H1 (cell line): ENCODE data around the gene TAP2. TPM values are rescaled to one million over a fixed set of nuclear protein-coding genes. Genes with fewer than 3 reads are reported as not detected.

Experiments used
- CTCF ChIA-PET: fragments of 300-600 bp; sonication (Branson Sonifier 250); formaldehyde crosslinking; loops from one replicate; lab custom pipeline; 2021; ENCODE audit not compliant: partially characterized antibody; lab: Charles Lee
- POLR2A ChIA-PET: fragments of 300-600 bp; sonication (Branson Sonifier 250); formaldehyde crosslinking; loops from one replicate; lab custom pipeline; 2021; ENCODE audit warnings: inconsistent platforms; ENCODE audit not compliant: partially characterized antibody; lab: Charles Lee
- DNase-seq, 2 experiments: peaks; one replicate each; pipeline versions ENCODE4 v3.0.0 to v3.0.0-alpha.2; 2010 to 2022; ENCODE audit warnings: low spot score in 2 of 2, low read depth in 1 of 2, mixed read lengths in 1 of 2
- FAIRE-seq: peaks from 2 replicates; lab custom pipeline; 2011; peaks lifted over from hg19 to GRCh38; lab: Jason Lieb, UNC
- H2AFZ ChIP-seq: 2 replicates; pipeline ENCODE4 v1.8.1; 2012; ENCODE audit warnings: low read length, inconsistent platforms
- H2AK5ac ChIP-seq: 2 replicates; pipeline ENCODE4 v1.6.1; 2013; ENCODE audit warnings: low read depth, low read length
- H2BK120ac ChIP-seq: replicated peaks from 2 replicates; pipeline ENCODE3; 2013; ENCODE audit warnings: low read depth, low read length, inconsistent platforms
- H2BK12ac ChIP-seq: 2 replicates; pipeline ENCODE4 v1.6.1; 2013; ENCODE audit warnings: low read depth, low read length
- H2BK15ac ChIP-seq: 2 replicates; pipeline ENCODE4 v1.6.1; 2013; ENCODE audit warnings: low read length
- H2BK20ac ChIP-seq: 2 replicates; pipeline ENCODE4 v1.6.1; 2013; ENCODE audit warnings: low read length
- H2BK5ac ChIP-seq: 2 replicates; pipeline ENCODE4 v1.6.1; 2013; ENCODE audit warnings: low read depth, low read length
- H3K14ac ChIP-seq: 2 replicates; pipeline ENCODE4 v1.6.1; 2013; ENCODE audit warnings: inconsistent platforms; ENCODE audit not compliant: insufficient read length
- H3K18ac ChIP-seq: 2 replicates; pipeline ENCODE4 v1.6.1; 2013; ENCODE audit warnings: low read length; ENCODE audit errors: extremely low read depth
- H3K23ac ChIP-seq: 2 replicates; pipeline ENCODE4 v1.6.1; 2013; ENCODE audit warnings: inconsistent platforms; ENCODE audit not compliant: insufficient read length
- H3K23me2 ChIP-seq: 2 replicates; pipeline ENCODE4 v1.6.1; 2013; ENCODE audit warnings: low read depth, low read length
- H3K27ac ChIP-seq: 2 replicates; pipeline ENCODE4 v1.6.1; 2011; ENCODE audit warnings: low read depth, low read length, inconsistent platforms
- H3K27me3 ChIP-seq, 4 experiments: replicated peaks in 1 of 4; 1 replicate in 1 of 4; 2 replicates in 3 of 4; pipeline versions ENCODE4 v1.6.1 to v1.8.1; 2011 to 2013; ENCODE audit warnings: low read length in 3 of 4, mild to moderate bottlenecking in 3 of 4, inconsistent platforms in 2 of 4, mixed read lengths in 2 of 4, moderate library complexity in 1 of 4; ENCODE audit not compliant: control insufficient read depth in 3 of 4, insufficient read depth in 3 of 4; ENCODE audit errors: extremely low read depth in 1 of 4
- H3K36me3 ChIP-seq, 4 experiments: 2 replicates each; pipeline versions ENCODE4 v1.6.1 to v1.8.1; 2011 to 2013; ENCODE audit warnings: mild to moderate bottlenecking in 4 of 4, low read length in 3 of 4, moderate library complexity in 2 of 4, control low read depth in 1 of 4, inconsistent platforms in 1 of 4; ENCODE audit not compliant: insufficient read depth in 4 of 4, control insufficient read depth in 2 of 4
- H3K4ac ChIP-seq: replicated peaks from 2 replicates; pipeline ENCODE3; 2013; ENCODE audit warnings: low read length, low read depth, mixed read lengths, inconsistent platforms; ENCODE audit not compliant: insufficient read length
- H3K4me1 ChIP-seq, 4 experiments: replicated peaks in 1 of 4; 1 replicate in 1 of 4; 2 replicates in 3 of 4; pipeline versions ENCODE4 v1.6.1 to v1.8.1; 2011 to 2013; ENCODE audit warnings: low read length in 3 of 4, inconsistent platforms in 2 of 4, mixed read lengths in 1 of 4; ENCODE audit not compliant: insufficient read depth in 4 of 4, control insufficient read depth in 3 of 4
- H3K4me2 ChIP-seq, 2 experiments: 2 replicates each; pipeline versions ENCODE4 v1.6.1 to v1.8.1; 2011 to 2013; ENCODE audit warnings: low read depth in 2 of 2, low read length in 2 of 2, control low read depth in 1 of 2, inconsistent platforms in 1 of 2, mild to moderate bottlenecking in 1 of 2; ENCODE audit not compliant: insufficient read depth in 1 of 2
- H3K4me3 ChIP-seq, 4 experiments: fragments of 200-600, 300-600 bp in 1 of 4; sonication (generic), shearing (Covaris generic), sonication (Bioruptor Twin) in 1 of 4; 2 replicates each; pipeline versions ENCODE4 v1.5.1 to v1.8.1; 2011 to 2016; ENCODE audit warnings: low read length in 4 of 4, low read depth in 3 of 4, control low read depth in 2 of 4, inconsistent platforms in 2 of 4, mild to moderate bottlenecking in 2 of 4, mixed read lengths in 1 of 4, moderate library complexity in 1 of 4; ENCODE audit not compliant: insufficient read depth in 2 of 4; ENCODE audit errors: extremely low read depth in 1 of 4
- H3K56ac ChIP-seq: replicated peaks from 2 replicates; pipeline ENCODE3; 2013; ENCODE audit warnings: low read depth, mild to moderate bottlenecking, mixed read lengths, low read length, inconsistent platforms; ENCODE audit not compliant: insufficient read length
- H3K79me1 ChIP-seq: 2 replicates; pipeline ENCODE4 v1.6.1; 2013; ENCODE audit warnings: low read depth, low read length, control low read depth
- H3K79me2 ChIP-seq, 2 experiments: 2 replicates each; pipeline versions ENCODE4 v1.6.1 to v1.8.1; 2012 to 2013; ENCODE audit warnings: low read length in 2 of 2, mild to moderate bottlenecking in 2 of 2, inconsistent platforms in 1 of 2; ENCODE audit not compliant: insufficient read depth in 2 of 2, control insufficient read depth in 1 of 2
- H3K9ac ChIP-seq, 4 experiments: replicated peaks in 1 of 4; 1 replicate in 1 of 4; 2 replicates in 3 of 4; pipeline versions ENCODE4 v1.6.1 to v1.8.1; 2011 to 2013; ENCODE audit warnings: low read depth in 3 of 4, low read length in 3 of 4, control low read depth in 2 of 4, mild to moderate bottlenecking in 2 of 4, moderate library complexity in 2 of 4, inconsistent platforms in 1 of 4; ENCODE audit errors: extremely low read depth in 1 of 4
- H3K9me3 ChIP-seq, 2 experiments: 2 replicates each; pipeline versions ENCODE4 v1.6.1 to v1.8.1; 2012 to 2013; ENCODE audit warnings: mild to moderate bottlenecking in 2 of 2, moderate library complexity in 2 of 2, control low read depth in 1 of 2, inconsistent platforms in 1 of 2, low read depth in 1 of 2, low read length in 1 of 2, mixed read lengths in 1 of 2; ENCODE audit not compliant: insufficient read depth in 2 of 2
- H4K20me1 ChIP-seq, 2 experiments: replicated peaks in 1 of 2; 2 replicates each; pipeline versions ENCODE3 to v1.8.1; 2011 to 2013; ENCODE audit warnings: inconsistent platforms in 2 of 2, low read length in 2 of 2, mild to moderate bottlenecking in 1 of 2; ENCODE audit not compliant: insufficient read depth in 2 of 2, control insufficient read depth in 1 of 2
- H4K5ac ChIP-seq: 2 replicates; pipeline ENCODE4 v1.6.1; 2013; ENCODE audit warnings: low read length, low read depth, mixed read lengths, inconsistent platforms; ENCODE audit not compliant: insufficient read length
- H4K8ac ChIP-seq: 2 replicates; pipeline ENCODE4 v1.8.0; 2013; ENCODE audit warnings: mild to moderate bottlenecking, moderate library complexity, low read length, inconsistent platforms; ENCODE audit not compliant: insufficient read depth; ENCODE audit errors: extremely low read depth
- H4K91ac ChIP-seq: replicated peaks from 2 replicates; pipeline ENCODE3; 2013; ENCODE audit warnings: low read length, mixed read lengths, inconsistent platforms; ENCODE audit not compliant: insufficient read length
- BRCA1 ChIP-seq: IDR thresholded peaks from 2 replicates; pipeline ENCODE4 v1.6.1; 2012; ENCODE audit warnings: low read depth, low read length, improper control_type of control experiment
- CBX5 ChIP-seq: fragments of 300-800, 300-1000 bp; sonication (generic); IDR thresholded peaks from 2 replicates; pipeline ENCODE4 v1.7.1; 2016; ENCODE audit warnings: antibody characterized with exemption, low read length, low read depth
- CHD1 ChIP-seq: IDR thresholded peaks from 2 replicates; pipeline ENCODE4 v1.6.1; 2012; ENCODE audit warnings: low read depth, low read length, improper control_type of control experiment
- CTBP2 ChIP-seq: IDR thresholded peaks from 2 replicates; pipeline ENCODE4 v1.7.0; 2011; ENCODE audit warnings: borderline replicate concordance, mild to moderate bottlenecking, moderate library complexity, mixed read lengths, low read length; ENCODE audit not compliant: insufficient read depth, insufficient read length
- EP300 ChIP-seq, 2 experiments: IDR thresholded peaks; 1 replicate in 1 of 2; 2 replicates in 1 of 2; pipeline ENCODE4 v1.6.1; 2011 to 2012; ENCODE audit warnings: low read depth in 2 of 2, low read length in 2 of 2, mild to moderate bottlenecking in 2 of 2, borderline replicate concordance in 1 of 2, inconsistent platforms in 1 of 2, moderate library complexity in 1 of 2
- FOSL1 ChIP-seq: IDR thresholded peaks from 2 replicates; pipeline ENCODE4 v1.6.1; 2011; ENCODE audit warnings: mild to moderate bottlenecking, low read depth, low read length, moderate library complexity; ENCODE audit not compliant: insufficient read depth
- GTF2F1 ChIP-seq: IDR thresholded peaks from 2 replicates; pipeline ENCODE4 v1.6.1; 2012; ENCODE audit warnings: low read depth, low read length, improper control_type of control experiment, borderline replicate concordance
- HDAC6 ChIP-seq: IDR thresholded peaks from one replicate; pipeline ENCODE4 v1.7.1; 2012; ENCODE audit warnings: low read depth, mild to moderate bottlenecking, inconsistent platforms, low read length, moderate library complexity
- KDM1A ChIP-seq: fragments of 200-600, 300-600 bp; sonication (generic); IDR thresholded peaks from 2 replicates; pipeline ENCODE4 v1.7.1; 2016; ENCODE audit warnings: mild to moderate bottlenecking, low read length, borderline replicate concordance
- RNF2 ChIP-seq: fragments of 200-900, 300-1000 bp; sonication (generic); IDR thresholded peaks from 2 replicates; pipeline ENCODE4 v1.7.1; 2016; ENCODE audit warnings: borderline replicate concordance, low read depth, mild to moderate bottlenecking, antibody characterized with exemption, low read length; ENCODE audit not compliant: poor library complexity, severe bottlenecking; ENCODE audit errors: missing control alignments
- TAF7 ChIP-seq: optimal IDR thresholded peaks from 2 replicates; pipeline ENCODE3; 2011; ENCODE audit warnings: low read depth, mild to moderate bottlenecking, inconsistent platforms, low read length, moderate library complexity, borderline replicate concordance
- TBP ChIP-seq: IDR thresholded peaks from 2 replicates; pipeline ENCODE4 v1.6.1; 2011; ENCODE audit warnings: low read depth, low read length, improper control_type of control experiment
- TEAD4 ChIP-seq: IDR thresholded peaks from 2 replicates; pipeline ENCODE4 v1.6.1; 2012; ENCODE audit warnings: low read depth, low read length, inconsistent platforms, mixed read lengths
- WGBS, 2 experiments: shearing (Covaris generic) in 1 of 2; methylation state at CpG; one replicate each; pipeline versions ENCODE4 v1.1.6 to v1.1.7; 2013 to 2015; ENCODE audit warnings: low lambda C conversion rate in 2 of 2, mixed read lengths in 2 of 2, inconsistent platforms in 1 of 2, low coverage in 1 of 2, missing lambda C conversion rate in 1 of 2; ENCODE audit not compliant: insufficient replicate concordance in 2 of 2, insufficient coverage in 1 of 2, insufficient read length in 1 of 2; ENCODE audit errors: extremely low coverage in 1 of 2, missing lambda C conversion rate in 1 of 2; 5-methylcytosine and 5-hydroxymethylcytosine counted together
- polyA plus RNA-seq, 7 experiments: library from polyadenylated mRNA; depleted of rRNA in 3 of 7; stranded (reverse) in 5 of 7; unstranded in 2 of 7; fragments of >200 nt in 5 of 7; fragments of 200-250 nt in 2 of 7; gene quantifications; 1 replicate in 5 of 7; 2 replicates in 1 of 7; 4 replicates in 1 of 7; pipeline versions ENCODE4 v1.2.1 to v1.2.3, GENCODE V29; 2011 to 2013; ENCODE audit warnings: missing spikeins in 2 of 7, mixed read lengths in 2 of 7
- total RNA-seq: library from RNA; stranded (reverse); fragmentation: NEBNext Ultra II Directional; extraction: Animal tissue kit (Norgen Biotek cat#: 25700); gene quantifications from 2 replicates; pipeline ENCODE4 v1.2.1, GENCODE V29; 2021

Gene TAP2
- total and polyA plus RNA-seq, 2 of the 8 experiments (the other 6 are each of a cell fraction or from before 2014, with no cell fraction given) = 11.3 to 27.2 TPM

DNA sequence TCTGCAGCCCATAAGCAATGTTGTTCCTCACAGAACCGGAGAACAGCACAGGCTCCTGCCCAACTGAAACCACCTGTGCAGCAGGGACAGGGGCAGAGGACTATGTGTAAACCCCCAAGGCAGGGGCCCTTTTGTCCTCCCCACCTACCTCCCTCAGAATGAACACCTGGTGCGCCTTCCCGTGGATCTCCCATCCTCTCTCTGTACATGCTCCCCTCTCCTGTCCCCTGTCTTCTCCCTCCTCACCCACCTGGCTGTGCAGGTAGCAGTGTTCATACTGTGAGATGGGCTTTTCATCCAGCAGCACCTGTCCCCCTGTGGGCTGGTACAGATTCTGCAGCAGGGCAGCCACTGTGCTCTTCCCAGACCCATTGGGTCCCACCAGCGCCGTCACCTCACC is 8.5 kb downstream of the TAP2 start:
- no peaks in the 10 kb centered on the region for H3K79me2 ChIP-seq
- H3K4me1 ChIP-seq = peaks cover 0 to 4% (median 0%) of the 10 kb centered on the region in 4 experiments; a peak in 1 of 7 replicates
- H4K8ac ChIP-seq = no peak overlapping the region
- WGBS, 2 experiments = 90% methylated on average over 5 of the region's 5 CpGs; no CpG with 5 or more reads in 1 of the 2 experiments
- no peak overlapping the region for H3K18ac ChIP-seq
- no peak overlapping the region for H4K5ac ChIP-seq
- H3K4me3 ChIP-seq = no peak overlapping the region
- H3K56ac ChIP-seq = no peak overlapping the region
- ChIA-PET CTCF (interaction anchor here (2.8 kb wide), 1 partner anchor 118 kb away, joined by 8 read pairs; no protein-coding TSS in a partner anchor), POLR2A (interaction anchor here (5.4 kb wide), 1 partner anchor 8 kb away, joined by 21 read pairs; the partner anchor contains the start of gene TAP2)
- no peak overlapping the region for H3K27ac ChIP-seq
- H3K4ac ChIP-seq = no peak overlapping the region
- no peak overlapping the region for H2BK20ac ChIP-seq
- no peak overlapping the region for H4K91ac ChIP-seq
- no peak overlapping the region for H3K14ac ChIP-seq
- DNase-seq (no peak), FAIRE-seq (no peak)
- no peaks in the 10 kb centered on the region for H4K20me1 ChIP-seq
- no peak overlapping the region for H3K9ac ChIP-seq
- H2BK12ac ChIP-seq = no peak overlapping the region
- no peaks in the 10 kb centered on the region for H3K79me1 ChIP-seq
- no peak overlapping the region for H2BK15ac ChIP-seq
- no peak overlapping the region for H3K23ac ChIP-seq
- H2BK120ac ChIP-seq = no peak overlapping the region
- H3K9me3 ChIP-seq = no peaks in the 10 kb centered on the region
- peaks cover 0 to 2% (median 0%) of the 10 kb centered on the region in 4 experiments; a peak in 4 of 8 replicates for H3K36me3 ChIP-seq
- H2BK5ac ChIP-seq = no peak overlapping the region
- no peaks in the 10 kb centered on the region; the same call in 1 of the 2 replicates for H3K23me2 ChIP-seq
- no peaks in the 10 kb centered on the region for H3K27me3 ChIP-seq
- no peak overlapping the region for H2AFZ ChIP-seq
- H3K4me2 ChIP-seq = no peak overlapping the region
- H2AK5ac ChIP-seq = no peak overlapping the region
- no peak for TF ChIP-seq HDAC6
- no peak for TF ChIP-seq EP300 (IDR thresholded peaks at IDR 0.05; ENCODE audit: borderline replicate concordance in 1 of 2, low read depth in 2 of 2, low read length in 2 of 2)
- no peak for TF ChIP-seq CBX5
- no peak for TF ChIP-seq TAF7
- no peak for TF ChIP-seq GTF2F1
- no peak for TF ChIP-seq FOSL1
- TF ChIP-seq TBP = no peak
- TF ChIP-seq BRCA1 = no peak
- TF ChIP-seq CTBP2 = no peak
- TF ChIP-seq CHD1 = no peak
- TF ChIP-seq TEAD4 = no peak
- no peak for TF ChIP-seq RNF2
- TF ChIP-seq KDM1A = no peak
